Measurements from ENCODE around the gene CLIP1.
"Not testable (repeated sequence)": the region's sequence is repeated elsewhere in the genome, so short reads cannot be mapped to it uniquely, and the experiment has no call there.

Gene CLIP1

DNA sequence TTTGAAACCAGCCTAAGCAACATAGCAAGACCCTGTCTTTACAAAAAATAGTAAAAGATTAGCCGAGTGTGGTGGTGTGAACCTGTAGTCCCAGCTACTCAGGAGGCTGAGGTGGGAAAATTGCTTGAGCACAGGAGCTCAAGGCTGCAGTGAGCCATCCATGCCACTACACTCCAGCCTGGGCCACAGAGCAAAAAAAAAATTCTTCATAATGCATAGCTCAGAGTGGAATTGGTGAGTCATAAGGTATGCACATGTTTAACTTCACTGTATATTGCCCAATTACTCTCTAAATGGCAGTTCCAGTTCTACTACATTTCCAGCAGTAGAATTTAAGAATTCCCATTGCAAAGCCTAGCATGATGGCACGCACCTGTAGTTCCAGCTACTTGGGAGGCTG, 26.8 kb upstream of the CLIP1 start:
- Histone ChIP-seq H3K79me2 (ENCODE audit: insufficient read depth, low read depth) (no peaks in the 10 kb centered on the region), H2AFZ (ENCODE audit: low read depth) (no peak overlapping the region), H3K36me3 (ENCODE audit: insufficient read depth) (no peaks in the 10 kb centered on the region), H3K27me3 (ENCODE audit: insufficient read depth, low read depth) (no peaks in the 10 kb centered on the region), H3K9ac (no peak overlapping the region), H3K4me1 (ENCODE audit: low read depth, poor library complexity, severe bottlenecking) (peaks cover 15% of the 10 kb centered on the region), H3K27ac (no peak overlapping the region), H4K20me1 (ENCODE audit: insufficient read depth) (no peaks in the 10 kb centered on the region), H3K4me3 (IDR thresholded peaks at IDR 0.05; ENCODE audit: insufficient read depth, low read depth, low read length) (no peak overlapping the region), H3K4me2 (no peak overlapping the region)
- TF ChIP-seq, protein P1, sequence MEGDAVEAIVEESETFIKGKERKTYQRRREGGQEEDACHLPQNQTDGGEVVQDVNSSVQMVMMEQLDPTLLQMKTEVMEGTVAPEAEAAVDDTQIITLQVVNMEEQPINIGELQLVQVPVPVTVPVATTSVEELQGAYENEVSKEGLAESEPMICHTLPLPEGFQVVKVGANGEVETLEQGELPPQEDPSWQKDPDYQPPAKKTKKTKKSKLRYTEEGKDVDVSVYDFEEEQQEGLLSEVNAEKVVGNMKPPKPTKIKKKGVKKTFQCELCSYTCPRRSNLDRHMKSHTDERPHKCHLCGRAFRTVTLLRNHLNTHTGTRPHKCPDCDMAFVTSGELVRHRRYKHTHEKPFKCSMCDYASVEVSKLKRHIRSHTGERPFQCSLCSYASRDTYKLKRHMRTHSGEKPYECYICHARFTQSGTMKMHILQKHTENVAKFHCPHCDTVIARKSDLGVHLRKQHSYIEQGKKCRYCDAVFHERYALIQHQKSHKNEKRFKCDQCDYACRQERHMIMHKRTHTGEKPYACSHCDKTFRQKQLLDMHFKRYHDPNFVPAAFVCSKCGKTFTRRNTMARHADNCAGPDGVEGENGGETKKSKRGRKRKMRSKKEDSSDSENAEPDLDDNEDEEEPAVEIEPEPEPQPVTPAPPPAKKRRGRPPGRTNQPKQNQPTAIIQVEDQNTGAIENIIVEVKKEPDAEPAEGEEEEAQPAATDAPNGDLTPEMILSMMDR (conservative IDR thresholded peaks at IDR 0.05; ENCODE audit: low read depth, low read length) = no peak

DNA sequence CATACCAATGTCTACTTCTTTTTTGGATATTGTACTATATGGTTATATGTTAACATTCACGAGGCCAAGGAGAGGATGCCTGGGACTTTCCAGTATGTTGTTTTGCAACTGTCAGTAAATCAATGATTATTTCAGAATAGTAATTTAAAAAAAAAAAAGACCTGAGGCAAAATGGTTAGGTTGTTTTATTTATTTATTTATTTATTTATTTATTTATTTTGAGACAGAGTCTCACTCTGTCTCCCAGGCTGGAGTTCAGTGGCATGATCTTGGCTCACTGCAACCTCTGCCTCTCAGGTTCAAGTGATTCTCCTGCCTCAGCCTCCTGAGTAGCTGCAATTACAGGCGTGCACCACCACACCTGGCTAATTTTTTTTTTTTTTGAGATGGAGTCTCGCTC, 25.4 kb upstream of the CLIP1 start:
- not testable (repeated sequence) for H3K27me3 ChIP-seq (ENCODE audit: insufficient read depth, low read depth)

DNA sequence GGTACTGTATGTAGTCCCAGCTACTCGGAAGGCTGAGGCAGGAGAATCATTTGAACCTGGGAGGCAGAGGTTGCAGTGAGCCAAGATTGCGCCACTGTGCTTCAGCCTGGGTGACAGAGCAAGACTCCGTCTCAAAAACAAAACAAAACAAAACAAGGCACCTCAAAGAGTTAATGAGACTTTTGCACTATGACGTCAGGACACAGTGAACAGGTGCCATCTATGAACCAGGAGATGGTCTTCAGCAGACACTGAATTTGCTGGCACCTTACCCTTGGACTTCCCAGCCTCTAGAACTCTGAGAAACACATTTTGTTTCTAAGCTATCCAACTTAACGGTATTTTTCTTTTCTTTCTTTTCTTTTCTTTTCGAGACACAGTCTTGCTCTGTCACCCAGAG, 23.9 kb upstream of the CLIP1 start:
- not testable (repeated sequence) for H3K27ac ChIP-seq; H2AFZ ChIP-seq (ENCODE audit: low read depth); H3K27me3 ChIP-seq (ENCODE audit: insufficient read depth, low read depth); H3K9ac ChIP-seq; H3K36me3 ChIP-seq (ENCODE audit: insufficient read depth); H3K4me3 ChIP-seq (IDR thresholded peaks at IDR 0.05; ENCODE audit: insufficient read depth, low read depth, low read length); H3K79me2 ChIP-seq (ENCODE audit: insufficient read depth, low read depth); H4K20me1 ChIP-seq (ENCODE audit: insufficient read depth); H3K4me1 ChIP-seq (ENCODE audit: low read depth, poor library complexity, severe bottlenecking); H3K4me2 ChIP-seq

More for the DNA sequence above, 25.4 kb upstream of the CLIP1 start:
- H3K9ac ChIP-seq; H3K27ac ChIP-seq; H3K36me3 ChIP-seq (ENCODE audit: insufficient read depth); H3K4me2 ChIP-seq; H3K4me3 ChIP-seq (IDR thresholded peaks at IDR 0.05; ENCODE audit: insufficient read depth, low read depth, low read length); H4K20me1 ChIP-seq (ENCODE audit: insufficient read depth); H3K4me1 ChIP-seq (ENCODE audit: low read depth, poor library complexity, severe bottlenecking); H3K79me2 ChIP-seq (ENCODE audit: insufficient read depth, low read depth); H2AFZ ChIP-seq (ENCODE audit: low read depth): not testable (repeated sequence)

DNA sequence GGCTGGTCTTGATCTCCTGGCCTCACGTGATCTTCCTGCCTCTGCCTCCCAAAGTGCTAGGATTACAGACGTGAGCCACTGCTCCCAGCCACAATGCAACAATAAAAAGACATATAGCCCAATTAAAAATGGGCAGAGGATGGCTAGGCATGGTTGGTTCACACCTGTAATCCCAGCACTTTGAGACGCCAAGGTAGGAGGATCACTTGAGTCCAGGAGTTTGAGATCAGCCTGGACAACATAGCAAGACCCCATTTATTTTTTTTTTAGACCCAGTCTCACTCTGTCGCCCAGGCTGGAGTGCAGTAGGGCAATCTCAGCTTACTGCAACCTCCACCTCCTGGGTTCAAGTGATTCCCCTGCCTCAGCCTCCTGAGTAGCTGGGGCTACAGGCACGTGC, 21.6 kb upstream of the CLIP1 start:
- not testable (repeated sequence) for H3K27me3 ChIP-seq (ENCODE audit: insufficient read depth, low read depth); H3K4me1 ChIP-seq (ENCODE audit: low read depth, poor library complexity, severe bottlenecking); H4K20me1 ChIP-seq (ENCODE audit: insufficient read depth); H3K4me3 ChIP-seq (IDR thresholded peaks at IDR 0.05; ENCODE audit: insufficient read depth, low read depth, low read length); H3K27ac ChIP-seq; H3K9ac ChIP-seq; H3K4me2 ChIP-seq; H3K36me3 ChIP-seq (ENCODE audit: insufficient read depth); H2AFZ ChIP-seq (ENCODE audit: low read depth); H3K79me2 ChIP-seq (ENCODE audit: insufficient read depth, low read depth)

DNA sequence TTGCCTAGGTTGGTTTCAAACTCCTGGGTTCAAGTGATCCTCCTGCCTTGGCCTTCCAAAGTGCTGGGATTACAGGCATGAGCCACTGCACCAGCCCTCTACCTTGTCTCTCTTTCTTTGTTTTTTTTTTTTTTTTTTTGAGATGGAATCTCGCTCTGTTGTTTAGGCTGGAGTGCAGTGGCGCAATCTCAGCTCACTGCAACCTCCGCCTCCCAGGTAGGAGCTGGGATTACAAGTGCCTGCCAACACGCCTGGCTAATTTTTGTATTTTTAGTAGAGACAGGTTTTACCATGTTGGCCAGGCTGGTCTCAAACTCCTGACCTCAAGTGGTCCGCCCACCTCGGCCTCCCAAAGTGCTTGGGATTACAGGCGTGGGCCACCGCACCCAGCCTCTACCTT, 16.4 kb upstream of the CLIP1 start:
- not testable (repeated sequence) for H3K36me3 ChIP-seq (ENCODE audit: insufficient read depth); H3K79me2 ChIP-seq (ENCODE audit: insufficient read depth, low read depth); H3K4me1 ChIP-seq (ENCODE audit: low read depth, poor library complexity, severe bottlenecking); H3K4me3 ChIP-seq (IDR thresholded peaks at IDR 0.05; ENCODE audit: insufficient read depth, low read depth, low read length); H4K20me1 ChIP-seq (ENCODE audit: insufficient read depth); H3K27ac ChIP-seq; H3K9ac ChIP-seq; H3K27me3 ChIP-seq (ENCODE audit: insufficient read depth, low read depth); H2AFZ ChIP-seq (ENCODE audit: low read depth); H3K4me2 ChIP-seq

DNA sequence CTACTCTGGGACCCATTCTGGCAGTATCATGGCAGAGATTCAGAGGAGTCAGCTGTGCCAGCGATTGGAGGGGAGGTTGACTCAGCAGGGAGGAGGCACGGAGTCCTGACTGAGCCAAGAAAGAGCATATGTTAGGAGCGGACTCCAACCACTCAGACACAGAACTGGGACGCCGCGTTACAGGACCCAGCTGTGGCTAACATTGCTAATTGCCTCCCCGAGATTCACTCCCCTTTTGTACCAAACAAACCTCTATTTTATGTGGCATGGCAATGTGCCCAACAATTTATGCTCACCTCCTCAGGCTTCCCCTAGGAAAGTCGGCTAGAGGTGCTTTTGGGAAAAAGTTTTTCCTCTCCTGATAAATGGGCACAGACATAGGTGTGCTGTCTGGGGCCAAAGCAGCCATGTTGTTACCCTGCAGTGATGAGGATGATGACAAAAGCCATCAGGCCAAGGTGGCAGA, 15.2 kb upstream of the CLIP1 start:
- no peak overlapping the region for H3K9ac ChIP-seq
- no peaks in the 10 kb centered on the region for H3K27me3 ChIP-seq (ENCODE audit: insufficient read depth, low read depth)
- no peaks in the 10 kb centered on the region for H3K79me2 ChIP-seq (ENCODE audit: insufficient read depth, low read depth)
- H3K4me3 ChIP-seq (IDR thresholded peaks at IDR 0.05; ENCODE audit: insufficient read depth, low read depth, low read length) = no peak overlapping the region
- H4K20me1 ChIP-seq (ENCODE audit: insufficient read depth) = no peaks in the 10 kb centered on the region
- no peaks in the 10 kb centered on the region for H3K36me3 ChIP-seq (ENCODE audit: insufficient read depth)
- no peak overlapping the region for H3K4me2 ChIP-seq
- H3K4me1 ChIP-seq (ENCODE audit: low read depth, poor library complexity, severe bottlenecking) = no peaks in the 10 kb centered on the region
- H3K27ac ChIP-seq = no peak overlapping the region
- H2AFZ ChIP-seq (ENCODE audit: low read depth) = no peak overlapping the region
- TF ChIP-seq, protein P1 (conservative IDR thresholded peaks at IDR 0.05; ENCODE audit: low read depth, low read length) = no peak
